RWPE1 (cell line): ENCODE results near the gene TRPV2.

ENCODE experiments used
- CTCF ChIA-PET: fragments of 350-600 bp; sonication (Branson Sonifier 250); formaldehyde crosslinking; extraction: SDS; loops from one replicate; lab custom pipeline; 2021; lab: Yijun Ruan, JAX
- POLR2A ChIA-PET: fragments of 400-600 bp; formaldehyde crosslinking; extraction: SDS; loops from one replicate; lab custom pipeline; 2020; ENCODE audit warnings: antibody characterized with exemption; ENCODE audit not compliant: low non-redundant PET; lab: Yijun Ruan, JAX
- DNase-seq: peaks from one replicate; pipeline ENCODE4 v3.0.0; 2012; ENCODE audit warnings: low spot score
- H3K27ac ChIP-seq: fragments of 450-650 bp; 2 replicates; pipeline ENCODE4 v1.5.1; 2017
- CTCF ChIP-seq: fragments of 450-650 bp; conservative IDR thresholded peaks from 2 replicates; pipeline ENCODE4 v1.5.1; 2017; ENCODE audit warnings: low read depth, mild to moderate bottlenecking

The TRPV2 gene

GRCh38 chr17:16415031-16415924 lies at the start of gene TRPV2:
TRPV2 (plus strand) TSS chr17:16415571; CDS start chr17:16417669, 2,098 bp downstream.
- POLR2A ChIA-PET: no interaction called here
- no peak for DNase-seq

GRCh38 chr17:16371742-16372141 lies 43.6 kb upstream of the TRPV2 start:
- no peak overlapping the region for H3K27ac ChIP-seq
- TF ChIP-seq CTCF: no peak
- no peak for DNase-seq
- ChIA-PET POLR2A (interaction anchor here (0.7 kb wide), 1 partner anchor 9 kb away, joined by 6 read pairs; the partner anchor contains the start of gene UBB), CTCF (interaction anchor here (0.7 to 2.1 kb wide), 2 partner anchors 8 to 35 kb away, joined by 6 to 12 read pairs; no protein-coding TSS in a partner anchor)

More at GRCh38 chr17:16415031-16415924, at the start of gene TRPV2:
- no peak for TF ChIP-seq CTCF
- CTCF ChIA-PET: interaction anchor here (0.6 to 1.2 kb wide), 3 partner anchors 9 to 52 kb away, joined by 3 to 5 read pairs (median 3); no protein-coding TSS in a partner anchor
- no peak within 1 kb of the TSS for H3K27ac ChIP-seq

GRCh38 chr17:16374146-16374938 lies 41.0 kb upstream of the TRPV2 start:
- POLR2A ChIA-PET: no interaction called here
- H3K27ac ChIP-seq: peak overlapping the region; percentile 17; the same call in 1 of the 2 replicates
- TF ChIP-seq CTCF: no peak
- CTCF ChIA-PET: interaction anchor here (2.1 kb wide), 1 partner anchor 10 kb away, joined by 12 read pairs; no protein-coding TSS in a partner anchor
- no peak for DNase-seq

- ChIA-PET POLR2A (no interaction called here), CTCF (interaction anchor here (1.1 kb wide), 1 partner anchor 14 kb away, joined by 3 read pairs; no protein-coding TSS in a partner anchor)
- no peak for DNase-seq
- no peak for TF ChIP-seq CTCF
- H3K27ac ChIP-seq: no peak overlapping the region
Measured at GRCh38 chr17:16377941-16378341, 37.4 kb upstream of the TRPV2 start.

- ChIA-PET CTCF (interaction anchor here (0.5 to 1.1 kb wide), 4 partner anchors 13 to 107 kb away, joined by 3 to 5 read pairs (median 4); no protein-coding TSS in a partner anchor), POLR2A (interaction anchor here (0.7 kb wide), 1 partner anchor 1207 kb away, joined by 3 read pairs; no protein-coding TSS in a partner anchor)
- DNase-seq: peak; percentile 85
- no peak for TF ChIP-seq CTCF
- peak overlapping the region; percentile 92 for H3K27ac ChIP-seq
Measured at GRCh38 chr17:16378636-16379282, 36.6 kb upstream of the TRPV2 start.
